Fibroblast of skin of left quadriceps (primary cell): ENCODE data around the gene UQCRQ.

ENCODE experiments used
- DNase-seq, 2 experiments: peaks; one replicate each; pipeline ENCODE4 v3.0.0-alpha.2; 2013; ENCODE audit warnings: low read depth in 2 of 2

Gene UQCRQ

DNA sequence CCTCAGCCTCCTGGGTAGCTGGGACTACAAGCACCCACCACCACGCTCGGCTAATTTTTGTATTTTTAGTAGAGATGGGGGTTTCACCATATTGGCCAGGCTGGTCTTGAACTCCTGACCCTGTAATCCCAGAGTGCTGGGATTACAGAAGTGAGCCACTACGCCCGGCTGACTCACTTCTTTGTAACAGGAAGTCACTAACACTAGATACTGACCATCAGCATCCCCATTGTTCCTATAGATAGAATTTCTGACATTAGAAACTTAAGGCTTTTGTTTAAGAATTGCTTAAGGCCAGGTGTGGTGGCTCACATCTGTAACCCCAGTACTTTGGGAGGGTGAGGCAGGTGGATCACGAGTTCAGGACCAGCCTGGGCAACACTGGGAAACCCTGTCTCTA, 49.2 kb downstream of the UQCRQ start:
- no peak for DNase-seq

DNA sequence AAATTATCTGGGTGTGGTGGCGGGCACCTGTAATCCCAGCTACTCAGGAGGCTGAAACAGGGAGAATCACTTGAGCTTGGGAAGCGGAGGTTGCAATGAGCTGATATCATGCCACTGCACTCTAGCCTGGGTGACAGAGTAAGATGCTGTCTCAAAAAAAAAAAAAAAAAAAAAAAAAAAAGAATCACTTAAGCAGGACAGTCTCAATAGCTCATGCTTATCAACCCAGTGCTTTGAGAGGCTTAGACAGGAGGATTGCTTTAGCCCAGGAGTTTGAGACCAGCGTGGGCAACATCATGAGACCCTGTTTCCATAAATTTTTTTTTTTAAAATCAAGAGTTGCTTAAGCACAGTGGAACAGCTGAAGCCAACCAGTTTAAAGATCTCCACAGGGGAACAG, 49.6 kb downstream of the UQCRQ start:
- no peak for DNase-seq
